ENCODE measurements around the gene NFIB. TPM values are rescaled to one million over a fixed set of nuclear protein-coding genes. Genes with fewer than 3 reads are reported as not detected.
A peak's percentile ranks its signal among the peaks of the same experiment; 100 is the strongest.

The NFIB gene
- total RNA-seq, 4 donors from 2014 or later = 40.2 to 150 (median 83.7) TPM

DNA sequence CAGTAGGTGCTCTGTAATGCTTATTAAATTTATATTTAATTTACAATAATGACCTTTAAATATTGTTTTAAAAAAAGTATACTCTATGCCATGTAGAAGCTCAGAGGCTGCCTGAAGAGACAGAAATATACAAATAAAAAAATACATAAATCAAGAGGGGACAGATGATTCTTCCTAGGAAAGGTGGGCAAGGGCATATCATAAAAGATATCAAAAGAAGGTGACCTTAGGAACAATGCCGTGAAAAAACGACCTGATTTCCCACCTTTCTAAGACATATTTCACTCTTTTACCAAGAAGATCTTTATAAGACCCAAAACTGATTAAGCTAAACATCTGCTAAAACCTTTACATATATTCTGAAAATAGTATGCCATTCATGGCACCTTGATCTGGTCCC is 128.9 kb downstream of the NFIB start:
- intact Hi-C loops (cut with DNase I; ENCODE audit: low total_unique reads) (no loop called here), in situ Hi-C loops (cut with MboI; ENCODE audit: low pct_ligation_motif_present in 1 of 4, low pct_unique_long_range_greater_than_20kb in 1 of 4, low sequenced_read_pairs in 3 of 4) (no loop called here)
- WGBS, 2 donors (ENCODE audit: low coverage in 1 of 2) = 84 to 95% methylated on average over 2 of the region's 2 CpGs
- DNase-seq = no peak
- Histone ChIP-seq H3K27me3 (no peaks in the 10 kb centered on the region), H3K27ac (no peak overlapping the region), H3K4me1 (peaks cover 3 to 38% (median 14%) of the 10 kb centered on the region in 4 donors), H3K36me3 (no peaks in the 10 kb centered on the region), H3K9me3 (no peaks in the 10 kb centered on the region), H3K4me3 (no peak overlapping the region)
- TF ChIP-seq POLR2A (IDR thresholded peaks at IDR 0.05) (no peak), EP300 (IDR thresholded peaks at IDR 0.05; ENCODE audit: low read depth) (no peak), POLR2AphosphoS5 (IDR thresholded peaks at IDR 0.05) (no peak)
- TF ChIP-seq, protein P1, sequence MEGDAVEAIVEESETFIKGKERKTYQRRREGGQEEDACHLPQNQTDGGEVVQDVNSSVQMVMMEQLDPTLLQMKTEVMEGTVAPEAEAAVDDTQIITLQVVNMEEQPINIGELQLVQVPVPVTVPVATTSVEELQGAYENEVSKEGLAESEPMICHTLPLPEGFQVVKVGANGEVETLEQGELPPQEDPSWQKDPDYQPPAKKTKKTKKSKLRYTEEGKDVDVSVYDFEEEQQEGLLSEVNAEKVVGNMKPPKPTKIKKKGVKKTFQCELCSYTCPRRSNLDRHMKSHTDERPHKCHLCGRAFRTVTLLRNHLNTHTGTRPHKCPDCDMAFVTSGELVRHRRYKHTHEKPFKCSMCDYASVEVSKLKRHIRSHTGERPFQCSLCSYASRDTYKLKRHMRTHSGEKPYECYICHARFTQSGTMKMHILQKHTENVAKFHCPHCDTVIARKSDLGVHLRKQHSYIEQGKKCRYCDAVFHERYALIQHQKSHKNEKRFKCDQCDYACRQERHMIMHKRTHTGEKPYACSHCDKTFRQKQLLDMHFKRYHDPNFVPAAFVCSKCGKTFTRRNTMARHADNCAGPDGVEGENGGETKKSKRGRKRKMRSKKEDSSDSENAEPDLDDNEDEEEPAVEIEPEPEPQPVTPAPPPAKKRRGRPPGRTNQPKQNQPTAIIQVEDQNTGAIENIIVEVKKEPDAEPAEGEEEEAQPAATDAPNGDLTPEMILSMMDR (IDR thresholded peaks at IDR 0.05) = no peak

DNA sequence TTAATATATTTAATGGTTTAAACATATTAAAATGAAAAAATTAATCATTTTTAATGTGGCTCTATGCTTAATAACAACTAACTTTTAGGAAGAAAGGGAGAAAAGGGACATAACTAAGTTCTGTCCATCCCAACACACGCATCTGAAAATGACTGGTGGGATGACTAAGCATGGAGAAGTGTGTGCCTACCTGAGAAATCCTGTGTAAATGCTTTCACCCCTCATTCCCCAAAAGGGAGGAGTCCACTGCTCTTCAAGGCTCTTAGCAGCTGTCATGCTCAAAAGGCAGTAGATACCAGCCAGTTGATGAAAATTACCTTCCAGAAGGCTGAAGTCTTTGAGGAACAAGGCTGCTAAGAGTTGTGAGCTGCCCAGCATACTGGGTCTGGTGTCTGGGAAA is 130.9 kb downstream of the NFIB start:
- no peak overlapping the region for H3K4me3 ChIP-seq
- in situ Hi-C loops (cut with MboI; ENCODE audit: low pct_ligation_motif_present in 1 of 4, low pct_unique_long_range_greater_than_20kb in 1 of 4, low sequenced_read_pairs in 3 of 4) = no loop called here
- WGBS, 2 donors (ENCODE audit: low coverage in 1 of 2) = 83% methylated on average over 1 of the region's 1 CpG; no CpG with 5 or more reads in 1 of the 2 donors
- no peak for DNase-seq
- intact Hi-C loops (cut with DNase I; ENCODE audit: low total_unique reads) = no loop called here
- no peaks in the 10 kb centered on the region for H3K27me3 ChIP-seq
- no peaks in the 10 kb centered on the region for H3K36me3 ChIP-seq
- no peaks in the 10 kb centered on the region for H3K9me3 ChIP-seq
- TF ChIP-seq, protein P1 (IDR thresholded peaks at IDR 0.05) = no peak
- no peak for TF ChIP-seq POLR2AphosphoS5 (IDR thresholded peaks at IDR 0.05)
- TF ChIP-seq POLR2A (IDR thresholded peaks at IDR 0.05) = no peak
- no peak for TF ChIP-seq EP300 (IDR thresholded peaks at IDR 0.05; ENCODE audit: low read depth)
- H3K4me1 ChIP-seq = peaks cover 15 to 53% (median 28%) of the 10 kb centered on the region in 4 donors
- H3K27ac ChIP-seq = no peak overlapping the region

DNA sequence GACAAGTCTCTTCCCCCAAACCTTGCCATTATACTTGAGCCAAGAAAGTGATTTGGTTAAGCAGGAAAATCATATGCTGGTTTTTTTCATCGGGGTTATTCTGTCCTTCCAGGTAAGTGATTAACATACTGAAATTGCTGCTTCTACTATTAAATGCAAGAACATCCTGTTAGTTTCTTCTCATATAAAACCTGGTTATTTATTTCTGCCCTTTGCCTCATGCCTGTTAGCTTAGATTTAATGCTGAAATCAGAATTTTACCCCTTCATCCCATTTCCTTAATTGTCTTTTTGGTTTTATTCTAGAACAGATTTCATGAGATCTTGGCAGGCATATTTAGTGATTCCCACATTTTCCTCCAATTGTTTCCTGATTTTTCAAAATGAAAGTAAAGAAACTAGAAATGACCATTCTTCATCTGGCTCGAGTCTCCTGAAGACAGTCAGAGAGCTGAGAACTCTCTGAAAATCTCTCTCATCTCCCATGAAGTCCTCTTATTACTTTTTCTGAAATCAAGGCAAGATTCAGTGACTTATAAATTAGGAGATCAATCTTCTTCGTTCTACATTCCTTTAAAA is 132.9 kb downstream of the NFIB start:
- intact Hi-C loops (cut with DNase I; ENCODE audit: low total_unique reads) (no loop called here), in situ Hi-C loops (cut with MboI; ENCODE audit: low pct_ligation_motif_present in 1 of 4, low pct_unique_long_range_greater_than_20kb in 1 of 4, low sequenced_read_pairs in 3 of 4) (no loop called here)
- Histone ChIP-seq H3K9me3 (no peaks in the 10 kb centered on the region), H3K36me3 (no peaks in the 10 kb centered on the region), H3K27ac (peak overlapping the region; percentile 69 to 82 (median 72)), H3K4me1 (peaks cover 15 to 47% (median 28%) of the 10 kb centered on the region in 4 donors), H3K27me3 (no peaks in the 10 kb centered on the region), H3K4me3 (peak overlapping the region in 2 of 4 donors; percentile 3 to 33)
- DNase-seq = no peak
- WGBS, 2 donors (ENCODE audit: low coverage in 1 of 2) = 37 to 40% methylated on average over 3 of the region's 3 CpGs
- TF ChIP-seq POLR2A (IDR thresholded peaks at IDR 0.05) (no peak), POLR2AphosphoS5 (IDR thresholded peaks at IDR 0.05) (no peak), EP300 (IDR thresholded peaks at IDR 0.05; ENCODE audit: low read depth) (no peak)
- TF ChIP-seq, protein P1 (IDR thresholded peaks at IDR 0.05) = no peak

DNA sequence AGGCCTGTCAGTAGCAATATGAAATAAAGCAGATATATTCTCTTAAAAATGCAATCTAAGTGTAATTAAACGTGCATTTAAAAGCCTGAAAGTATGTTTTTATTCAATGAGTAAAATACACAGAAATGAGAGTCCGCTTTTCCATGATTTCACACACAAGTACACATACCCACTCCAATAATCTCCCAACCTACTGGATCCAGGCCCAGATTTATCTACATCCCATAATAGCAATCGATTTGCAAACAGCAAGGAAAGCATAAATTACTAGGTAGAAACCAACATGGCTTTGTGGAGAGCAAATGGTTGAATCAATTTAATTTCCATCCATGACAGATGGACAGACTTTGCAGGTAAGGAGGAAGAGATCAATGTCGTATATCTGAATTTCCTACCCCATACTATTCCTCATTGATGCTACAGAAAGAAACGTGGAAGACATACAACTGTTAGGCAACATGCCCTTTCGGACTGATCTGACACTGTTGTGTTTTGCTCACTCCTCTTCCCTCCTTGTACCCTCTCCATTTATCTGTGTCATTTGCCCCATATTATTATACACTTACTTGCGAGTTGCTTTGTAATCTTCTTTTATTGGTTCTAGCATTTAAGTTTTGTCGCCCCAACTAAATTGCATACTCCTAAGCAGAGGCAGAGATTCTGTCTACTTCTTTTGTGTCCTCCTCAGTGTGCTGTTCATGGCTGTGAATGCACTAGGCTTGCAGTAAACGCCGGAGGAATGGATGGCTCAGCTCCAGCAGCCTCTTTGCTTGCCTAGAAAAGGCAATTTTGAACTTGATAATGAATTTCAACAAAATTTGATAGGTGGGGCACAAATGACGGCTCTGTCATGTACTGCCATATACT is 133.6 kb downstream of the NFIB start:
- TF ChIP-seq POLR2A (IDR thresholded peaks at IDR 0.05) = no peak
- TF ChIP-seq, protein P1 (IDR thresholded peaks at IDR 0.05) = no peak
- no peak for TF ChIP-seq EP300 (IDR thresholded peaks at IDR 0.05; ENCODE audit: low read depth)
- no peak for TF ChIP-seq POLR2AphosphoS5 (IDR thresholded peaks at IDR 0.05)
- peak overlapping the region; percentile 69 to 82 (median 72) for H3K27ac ChIP-seq
- H3K4me3 ChIP-seq = peak overlapping the region in 2 of 4 donors; percentile 3 to 33
- peak; percentile 35 for DNase-seq
- H3K36me3 ChIP-seq = no peaks in the 10 kb centered on the region
- in situ Hi-C loops (cut with MboI; ENCODE audit: low pct_ligation_motif_present in 1 of 4, low pct_unique_long_range_greater_than_20kb in 1 of 4, low sequenced_read_pairs in 3 of 4) = no loop called here
- no peaks in the 10 kb centered on the region for H3K9me3 ChIP-seq
- WGBS, 2 donors (ENCODE audit: low coverage in 1 of 2) = 34 to 39% methylated on average over 8 to 11 of the region's 11 CpGs
- H3K27me3 ChIP-seq = no peaks in the 10 kb centered on the region
- peaks cover 15 to 47% (median 28%) of the 10 kb centered on the region in 4 donors for H3K4me1 ChIP-seq
- intact Hi-C loops (cut with DNase I; ENCODE audit: low total_unique reads) = no loop called here
